HG03139 (cell line): Measurements from ENCODE around the gene GIT2.

Experiments used
- ATAC-seq: cut with Tn5 transposase; IDR thresholded peaks from one replicate; pipeline ENCODE4 v1.9.1; 2021; ENCODE audit not compliant: unreplicated experiment

The GIT2 gene

GRCh38 chr12:109982210-109982609 is 14.0 kb downstream of the GIT2 start:
- no peak for ATAC-seq

GRCh38 chr12:109981311-109981710 is 14.9 kb downstream of the GIT2 start:
- no peak for ATAC-seq

GRCh38 chr12:109972821-109973220 is 23.3 kb downstream of the GIT2 start:
- no peak for ATAC-seq

DNA sequence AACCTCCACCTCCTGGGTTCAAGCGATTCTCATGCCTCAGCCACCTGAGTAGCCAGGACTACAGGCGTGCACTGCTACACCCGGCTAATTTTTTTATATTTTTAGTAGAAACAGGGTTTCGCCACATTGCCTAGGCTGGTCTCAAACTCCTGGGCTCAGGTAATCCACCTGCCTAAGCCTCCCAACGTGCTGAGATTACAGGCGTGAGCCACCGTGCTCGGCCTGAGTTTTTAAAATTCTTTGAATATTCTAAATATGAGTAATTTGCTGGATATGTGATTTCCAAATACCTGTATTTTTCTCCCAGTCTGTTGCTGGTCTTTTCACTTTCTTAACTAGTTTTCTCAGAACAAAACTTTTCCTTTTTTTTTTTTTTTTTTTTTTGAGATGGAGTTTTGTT is 27.4 kb downstream of the GIT2 start:
- ATAC-seq, result no peak

GRCh38 chr12:109968032-109968420 is 28.1 kb downstream of the GIT2 start:
- ATAC-seq, result no peak

DNA sequence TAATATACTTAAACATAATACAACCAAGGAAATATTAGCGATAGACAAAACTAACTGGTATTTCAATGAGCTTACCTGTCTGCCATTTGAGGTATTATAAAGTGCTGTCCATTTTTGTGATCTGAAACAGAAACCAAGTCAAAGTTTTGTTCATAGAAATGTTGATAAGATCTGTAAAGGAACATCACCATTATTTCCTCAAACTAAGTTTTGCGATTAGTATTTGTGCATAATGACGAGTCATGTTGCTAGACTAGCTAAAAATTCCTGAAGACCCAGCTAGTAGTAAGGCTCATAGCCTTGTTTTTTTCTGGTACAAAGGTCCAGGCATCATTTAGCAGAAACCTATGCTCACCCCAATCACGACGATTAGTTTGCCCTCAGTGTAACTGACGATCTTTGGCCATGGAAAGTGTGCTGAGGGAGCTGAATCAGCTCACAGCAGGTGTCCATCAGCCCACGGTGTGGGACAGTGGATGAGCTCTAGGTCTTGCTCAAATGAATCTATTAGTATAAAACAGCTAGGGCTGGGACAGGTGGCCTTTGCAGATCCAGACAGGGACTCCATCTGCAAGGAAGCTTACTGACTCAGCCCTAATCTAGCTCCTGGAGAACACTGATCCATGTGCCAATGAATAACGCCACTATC is 28.7 kb downstream of the GIT2 start:
- no peak for ATAC-seq

DNA sequence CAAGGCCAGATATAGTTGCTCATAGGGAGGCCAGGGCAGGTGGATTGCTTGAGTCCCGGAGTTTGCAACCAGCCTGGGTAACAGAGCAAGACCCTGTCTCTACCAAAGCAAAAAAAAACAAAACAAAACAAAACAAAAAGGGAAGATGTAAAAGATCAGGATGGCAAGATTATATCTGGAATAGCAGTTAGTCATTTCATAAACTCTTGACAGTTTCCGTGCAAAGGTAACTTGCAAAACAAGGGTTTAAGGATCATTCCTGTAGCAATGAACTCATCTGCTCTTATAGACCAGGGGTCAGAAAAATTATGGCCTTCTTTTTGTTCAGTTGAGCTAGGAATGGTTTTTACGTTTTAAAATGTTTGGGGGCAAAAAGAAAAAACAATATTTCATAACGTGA is 29.6 kb downstream of the GIT2 start:
- no peak for ATAC-seq

GRCh38 chr12:109963743-109964429 is 32.3 kb downstream of the GIT2 start:
- ATAC-seq, result no peak

DNA sequence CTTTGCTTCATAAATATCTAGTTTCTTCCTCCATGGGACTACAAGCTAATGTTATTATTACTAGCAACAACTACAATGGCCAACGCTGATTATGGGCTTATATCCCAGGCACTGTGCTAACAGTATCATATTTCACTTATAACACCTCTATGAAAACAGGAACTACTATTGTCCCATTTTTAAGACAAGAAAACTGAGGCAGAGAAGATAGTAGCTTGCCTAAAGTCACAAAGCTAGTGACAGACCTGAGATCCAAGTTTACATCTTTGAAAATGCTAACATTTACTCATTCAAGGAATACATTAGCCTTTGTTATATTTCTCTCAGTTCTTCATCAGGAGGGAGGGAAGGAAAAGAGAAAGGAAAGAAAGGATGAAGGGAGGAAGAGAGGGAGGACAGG is 32.8 kb downstream of the GIT2 start:
- no peak for ATAC-seq

- no peak for ATAC-seq
Measured at GRCh38 chr12:109962398-109962797, 33.8 kb downstream of the GIT2 start.

DNA sequence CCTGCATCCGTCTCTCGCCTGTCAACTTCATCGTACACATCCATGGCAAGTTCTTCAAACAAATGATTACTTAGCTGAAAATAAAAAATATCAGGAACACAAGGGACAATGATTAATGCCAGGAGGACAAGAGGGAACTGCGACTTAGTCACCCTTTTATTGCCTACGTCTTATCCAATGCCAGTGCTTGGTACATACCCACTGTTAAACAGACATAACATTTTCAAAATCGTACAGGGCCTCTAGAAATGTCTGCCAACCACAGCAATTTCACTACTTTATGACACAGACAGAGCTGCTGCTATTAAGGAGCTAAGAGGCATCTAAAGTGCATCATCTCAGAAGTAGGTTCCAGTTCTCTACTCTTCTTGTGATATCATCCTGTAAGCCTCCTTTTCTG is 34.6 kb downstream of the GIT2 start:
- ATAC-seq, result no peak

- ATAC-seq, result no peak
Measured at GRCh38 chr12:109961201-109961600, 35.0 kb downstream of the GIT2 start.

GRCh38 chr12:109959411-109960093 is 36.6 kb downstream of the GIT2 start:
- ATAC-seq, result no peak

DNA sequence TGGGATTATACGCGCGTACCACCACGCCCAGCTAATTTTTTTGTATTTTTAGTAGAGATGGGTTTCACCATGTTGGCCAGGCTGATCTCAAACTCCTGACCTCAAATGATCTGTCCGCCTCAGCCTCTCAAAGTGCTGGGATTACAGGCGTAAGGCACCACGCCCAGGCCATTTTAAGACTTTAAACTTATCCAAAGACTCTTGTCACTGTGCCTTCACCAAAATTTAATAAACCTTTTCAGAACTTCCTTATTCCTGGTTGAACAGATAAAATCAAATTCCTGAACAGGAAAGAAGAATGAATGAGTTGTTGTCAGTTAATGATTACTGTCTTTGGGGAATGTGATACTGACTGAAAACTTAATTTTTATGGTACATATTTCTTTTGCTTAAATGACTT is 37.8 kb downstream of the GIT2 start:
- ATAC-seq, result no peak

DNA sequence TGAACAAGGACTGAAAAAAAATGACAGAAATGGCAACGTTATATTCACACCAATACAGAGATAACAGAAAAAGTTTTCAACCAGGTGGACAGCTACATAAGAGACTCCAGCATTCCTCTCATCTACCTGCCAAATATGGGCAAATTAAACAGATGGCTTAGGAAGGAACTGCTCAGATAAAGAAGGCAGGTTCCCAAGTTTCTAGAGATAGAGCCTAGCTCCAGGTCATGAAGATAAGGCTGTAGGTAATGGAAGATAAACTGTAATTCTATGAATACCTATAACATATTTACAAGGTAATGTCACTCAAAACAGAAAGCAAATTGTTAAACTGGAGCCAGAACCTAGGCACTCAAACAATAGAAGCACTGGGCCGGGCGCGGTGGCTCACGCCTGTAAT is 42.5 kb downstream of the GIT2 start:
- ATAC-seq, result no peak

- no peak for ATAC-seq
Measured at GRCh38 chr12:109952873-109953272, 43.3 kb downstream of the GIT2 start.

GRCh38 chr12:109952160-109952858 is 43.9 kb downstream of the GIT2 start:
- no peak for ATAC-seq

GRCh38 chr12:109951751-109952150 is 44.4 kb downstream of the GIT2 start:
- ATAC-seq, result no peak

DNA sequence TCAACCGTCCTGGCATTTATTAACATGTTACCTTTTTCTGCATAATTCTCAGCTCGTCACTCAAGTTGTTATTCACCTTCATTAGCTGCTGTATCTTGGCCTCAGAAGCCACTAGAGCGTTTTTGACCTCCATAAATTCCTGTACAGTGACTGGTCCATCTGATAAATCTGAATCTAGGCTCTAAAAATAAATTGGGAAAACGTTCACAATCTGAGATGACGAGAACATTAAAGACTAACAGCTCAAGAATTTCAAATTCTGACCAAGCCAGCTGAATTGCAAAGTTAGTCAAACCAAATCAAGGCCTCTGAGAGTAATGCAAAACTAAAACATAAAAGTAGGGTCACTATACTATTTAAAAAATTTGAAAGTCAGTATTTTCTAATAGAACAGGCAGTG is 45.0 kb downstream of the GIT2 start:
- ATAC-seq, result no peak

GRCh38 chr12:109950625-109951024 is 45.5 kb downstream of the GIT2 start:
- no peak for ATAC-seq

DNA sequence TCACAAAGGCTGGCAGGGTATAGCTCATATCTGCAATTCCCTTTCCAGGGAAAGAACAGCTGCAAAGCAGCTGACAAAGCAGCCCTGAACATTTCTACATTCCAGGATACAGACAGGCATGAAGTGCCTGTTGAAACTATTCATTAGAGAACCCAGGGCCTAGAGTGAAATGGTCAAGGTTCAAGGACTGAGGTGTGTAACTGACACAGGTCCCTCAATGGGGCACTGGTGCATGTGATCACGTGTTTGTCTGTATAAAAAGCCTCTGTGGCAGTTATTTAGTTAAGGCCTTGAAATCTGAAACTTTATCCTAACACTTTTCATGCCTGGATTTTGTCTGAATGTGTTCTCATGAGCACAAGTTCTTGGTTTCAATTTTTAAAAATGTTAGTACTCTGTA is 47.1 kb downstream of the GIT2 start:
- ATAC-seq, result no peak

GRCh38 chr12:109948368-109948767 is 47.8 kb downstream of the GIT2 start:
- no peak for ATAC-seq
